Neural cell (in vitro differentiated cells): ENCODE results near the gene MDM1. TPM values are rescaled to one million over a fixed set of nuclear protein-coding genes. Genes with fewer than 3 reads are reported as not detected.

Experiments
- H2AFZ ChIP-seq: fragments of 200-600, 300-800 bp; sonication (generic), shearing (Covaris generic); 2 replicates; pipeline ENCODE4 v1.6.0; 2014; ENCODE audit warnings: low read depth, mild to moderate bottlenecking, antibody characterized with exemption, low read length, moderate library complexity
- H3F3A ChIP-seq: fragments of 200-600 bp; shearing (Covaris generic); 2 replicates; pipeline ENCODE4 v1.6.1; 2016; ENCODE audit warnings: mild to moderate bottlenecking, moderate library complexity, mixed read lengths, antibody characterized with exemption, low read length; ENCODE audit not compliant: insufficient read depth, poor library complexity, severe bottlenecking
- H3K27ac ChIP-seq: fragments of 200-600, 300-800 bp; sonication (generic), shearing (Covaris generic); 2 replicates; pipeline ENCODE4 v1.5.1; 2014; ENCODE audit warnings: mild to moderate bottlenecking, low read length, moderate library complexity
- H3K27me3 ChIP-seq: fragments of 300-800, 200-600 bp; sonication (generic), shearing (Covaris generic); 2 replicates; pipeline ENCODE4 v1.6.0; 2014; ENCODE audit warnings: mild to moderate bottlenecking, low read depth, low read length, moderate library complexity; ENCODE audit not compliant: insufficient read depth
- H3K36me3 ChIP-seq: fragments of 300-800, 200-600 bp; sonication (generic), shearing (Covaris generic); 2 replicates; pipeline ENCODE4 v1.5.1; 2014; ENCODE audit warnings: mild to moderate bottlenecking, antibody characterized with exemption, low read length, moderate library complexity; ENCODE audit not compliant: insufficient read depth
- H3K4me2 ChIP-seq: fragments of 300-800, 200-600 bp; sonication (generic), shearing (Covaris generic); 2 replicates; pipeline ENCODE4 v1.6.0; 2014; ENCODE audit warnings: mild to moderate bottlenecking, low read length
- H3K4me3 ChIP-seq: fragments of 300-800, 200-600 bp; sonication (generic), shearing (Covaris generic); 2 replicates; pipeline ENCODE4 v1.5.1; 2014; ENCODE audit warnings: mild to moderate bottlenecking, low read length, moderate library complexity
- H3K79me2 ChIP-seq: fragments of 200-600 bp; shearing (Covaris generic); replicated peaks from 2 replicates; pipeline ENCODE4 v1.6.0; 2014; ENCODE audit warnings: mild to moderate bottlenecking, low read length, moderate library complexity; ENCODE audit not compliant: insufficient read depth
- H3K9ac ChIP-seq: fragments of 300-800, 200-600 bp; sonication (generic), shearing (Covaris generic); 2 replicates; pipeline ENCODE4 v1.6.1; 2016; ENCODE audit warnings: mild to moderate bottlenecking, low read length, mixed read lengths
- H3K9me2 ChIP-seq: fragments of 200-600 bp; shearing (Covaris generic); 2 replicates; pipeline ENCODE4 v1.6.1; 2016; ENCODE audit warnings: mild to moderate bottlenecking, low read length, mixed read lengths; ENCODE audit not compliant: insufficient read depth
- H3K9me3 ChIP-seq: fragments of 200-600, 300-800 bp; sonication (generic), shearing (Covaris generic); 2 replicates; pipeline ENCODE4 v1.6.1; 2016; ENCODE audit warnings: mild to moderate bottlenecking, mixed run types, low read length, moderate library complexity, mixed read lengths
- H4K20me1 ChIP-seq: fragments of 200-600 bp; shearing (Covaris generic); 2 replicates; pipeline ENCODE4 v1.6.1; 2016; ENCODE audit warnings: mild to moderate bottlenecking, mixed run types; ENCODE audit not compliant: insufficient read depth
- CTCF ChIP-seq: fragments of 450-650 bp; IDR thresholded peaks from 2 replicates; pipeline ENCODE4 v1.5.1; 2014; ENCODE audit warnings: antibody characterized with exemption, mild to moderate bottlenecking, moderate library complexity; ENCODE audit not compliant: poor library complexity, severe bottlenecking
- EP300 ChIP-seq: fragments of 450-650 bp; conservative IDR thresholded peaks from 2 replicates; pipeline ENCODE4 v1.6.1; 2014; ENCODE audit warnings: antibody characterized with exemption, mild to moderate bottlenecking, moderate library complexity; ENCODE audit not compliant: poor library complexity, severe bottlenecking
- EZH2 ChIP-seq: fragments of 200-600, 300-800 bp; shearing (Covaris generic), sonication (generic); IDR thresholded peaks from 2 replicates; pipeline ENCODE4 v1.6.1; 2014; ENCODE audit warnings: antibody characterized with exemption, low read length, borderline replicate concordance, mild to moderate bottlenecking; ENCODE audit not compliant: insufficient read depth, poor library complexity, severe bottlenecking
- MXI1 ChIP-seq: fragments of 450-650 bp; conservative IDR thresholded peaks from 2 replicates; pipeline ENCODE4 v1.6.1; 2014; ENCODE audit warnings: antibody characterized with exemption, mild to moderate bottlenecking; ENCODE audit not compliant: poor library complexity, severe bottlenecking
- POLR2AphosphoS5 ChIP-seq: IDR thresholded peaks from 2 replicates; pipeline ENCODE4 v1.6.1; 2012
- RAD21 ChIP-seq: fragments of 450-650 bp; conservative IDR thresholded peaks from 2 replicates; pipeline ENCODE4 v1.6.1; 2014; ENCODE audit warnings: antibody characterized with exemption, mild to moderate bottlenecking, moderate library complexity
- REST ChIP-seq: IDR thresholded peaks from 2 replicates; pipeline ENCODE4 v1.6.1; 2012; ENCODE audit warnings: borderline replicate concordance
- SMC3 ChIP-seq: fragments of 450-650 bp; conservative IDR thresholded peaks from 2 replicates; pipeline ENCODE4 v1.6.1; 2014; ENCODE audit warnings: antibody characterized with exemption, mild to moderate bottlenecking, moderate library complexity; ENCODE audit not compliant: poor library complexity
- TAF1 ChIP-seq: IDR thresholded peaks from 2 replicates; pipeline ENCODE4 v1.6.1; 2012; ENCODE audit warnings: low read depth
- polyA plus RNA-seq: library from polyadenylated mRNA; depleted of rRNA; stranded (reverse); fragments of >200 nt; gene quantifications from 2 replicates; pipeline ENCODE4 v1.2.3, GENCODE V29; 2014

Gene MDM1
- polyA plus RNA-seq, 1 donor from 2014 or later = 35.5 TPM

GRCh38 chr12:68285541-68285940 is 46.6 kb downstream of the MDM1 start:
- H3F3A ChIP-seq = no peaks in the 10 kb centered on the region
- no peaks in the 10 kb centered on the region for H3K27me3 ChIP-seq
- H3K9ac ChIP-seq = no peak overlapping the region
- no peak overlapping the region for H3K4me2 ChIP-seq
- H3K79me2 ChIP-seq = no peaks in the 10 kb centered on the region
- H3K36me3 ChIP-seq = no peaks in the 10 kb centered on the region
- no peaks in the 10 kb centered on the region for H3K9me3 ChIP-seq
- H3K4me3 ChIP-seq = no peak overlapping the region
- no peaks in the 10 kb centered on the region for H3K9me2 ChIP-seq
- H3K27ac ChIP-seq = no peak overlapping the region
- H4K20me1 ChIP-seq = no peaks in the 10 kb centered on the region
- no peak overlapping the region for H2AFZ ChIP-seq
- no peak for TF ChIP-seq MXI1
- TF ChIP-seq POLR2AphosphoS5 = no peak

- no peak for TF ChIP-seq CTCF
- TF ChIP-seq POLR2AphosphoS5 = no peak
- TF ChIP-seq MXI1 = no peak
- TF ChIP-seq EP300 = no peak
- no peak for TF ChIP-seq RAD21
- no peak for TF ChIP-seq SMC3
- TF ChIP-seq REST = no peak
- no peak for TF ChIP-seq TAF1
- no peak for TF ChIP-seq EZH2
- no peaks in the 10 kb centered on the region for H3K9me3 ChIP-seq
- H3K27me3 ChIP-seq = no peaks in the 10 kb centered on the region
- no peaks in the 10 kb centered on the region for H3K79me2 ChIP-seq
- H3K4me2 ChIP-seq = no peak overlapping the region
- no peaks in the 10 kb centered on the region for H3K9me2 ChIP-seq
- no peaks in the 10 kb centered on the region for H3K36me3 ChIP-seq
- H3F3A ChIP-seq = no peaks in the 10 kb centered on the region
- no peaks in the 10 kb centered on the region for H4K20me1 ChIP-seq
- no peak overlapping the region for H2AFZ ChIP-seq
- H3K4me3 ChIP-seq = no peak overlapping the region
- no peak overlapping the region for H3K27ac ChIP-seq
- H3K9ac ChIP-seq = no peak overlapping the region
Observed at GRCh38 chr12:68281322-68282077, 50.7 kb downstream of the MDM1 start.
